Fibroblast of pulmonary artery (primary cell): ENCODE measurements around the gene ATP1A4.

Experiments
- DNase-seq: peaks from one replicate; pipeline ENCODE4 v3.0.0-alpha.2; 2010; ENCODE audit warnings: low read depth
- H3K4me3 ChIP-seq: replicated peaks from 2 replicates; pipeline ENCODE4 v1.5.1; 2011; ENCODE audit warnings: low read depth, mild to moderate bottlenecking, control low read depth, low read length, moderate library complexity
- CTCF ChIP-seq: IDR thresholded peaks from 2 replicates; pipeline ENCODE4 v1.5.1; 2011; ENCODE audit warnings: mild to moderate bottlenecking, control low read depth, low read length, inconsistent platforms; ENCODE audit errors: missing control alignments

ATP1A4 gene

GRCh38 chr1:160211046-160211790 is 59.8 kb downstream of the ATP1A4 start:
- DNase-seq = no peak
- TF ChIP-seq CTCF = no peak
- H3K4me3 ChIP-seq = no peak overlapping the region

- no peak overlapping the region for H3K4me3 ChIP-seq
- TF ChIP-seq CTCF = no peak
- no peak for DNase-seq
Observed at GRCh38 chr1:160214481-160215140, 63.2 kb downstream of the ATP1A4 start.

GRCh38 chr1:160216301-160216700 is 64.9 kb downstream of the ATP1A4 start:
- no peak for TF ChIP-seq CTCF
- DNase-seq = no peak
- no peak overlapping the region for H3K4me3 ChIP-seq

GRCh38 chr1:160217481-160218051 is 66.2 kb downstream of the ATP1A4 start:
- DNase-seq = peak; percentile 20
- no peak overlapping the region for H3K4me3 ChIP-seq
- no peak for TF ChIP-seq CTCF

GRCh38 chr1:160219062-160219929 is 67.9 kb downstream of the ATP1A4 start:
- peak; percentile 74 for TF ChIP-seq CTCF
- peak; percentile 80 for DNase-seq
- H3K4me3 ChIP-seq = no peak overlapping the region

GRCh38 chr1:160220301-160220700 is 68.9 kb downstream of the ATP1A4 start:
- TF ChIP-seq CTCF = no peak
- no peak overlapping the region for H3K4me3 ChIP-seq
- no peak for DNase-seq
